K562 (cell line): ENCODE measurements around the gene CDKL4. TPM values are rescaled to one million over a fixed set of nuclear protein-coding genes. Genes with fewer than 3 reads are reported as not detected.

Experiments
- ATAC-seq: fragments of 200-7000 bp; cut with Tn5 transposase; 3 replicates; pipeline ENCODE4 v1.9.1; 2020; ENCODE audit warnings: moderate library complexity
- BruUV-seq: library from RNA; stranded (reverse); fragments of 400-500 nt; replicated peaks from 2 replicates; lab custom pipeline; 2021; lab: Mats Ljungman, UMichigan
- CTCF ChIA-PET: fragments of 300-600 bp; formaldehyde crosslinking; extraction: SDS; loops from one replicate; lab custom pipeline; 2021; ENCODE audit warnings: low intra/inter-chr PET ratio; lab: Yijun Ruan, JAX
- POLR2A ChIA-PET: fragments of 300-600, 350-650 bp; sonication (Branson Sonifier 250); formaldehyde crosslinking; extraction: SDS; loops from one replicate; lab custom pipeline; 2021; ENCODE audit warnings: antibody characterized with exemption, inconsistent platforms; lab: Yijun Ruan, JAX
- DNase-seq, 4 experiments: peaks; one replicate each; pipeline versions ENCODE4 v3.0.0 to v3.0.0-alpha.2; 2011 to 2018; ENCODE audit warnings: low spot score in 3 of 4, mixed read lengths in 3 of 4; ENCODE audit errors: extremely low read depth in 1 of 4
- FAIRE-seq: peaks from 2 replicates; lab custom pipeline; 2011; peaks lifted over from hg19 to GRCh38; lab: Jason Lieb, UNC
- H2AFZ ChIP-seq: 2 replicates; pipeline ENCODE4 v1.6.0; 2011; ENCODE audit warnings: low read depth, low read length, control low read depth, inconsistent platforms
- H3K27ac ChIP-seq: fragments of 200-600 bp; 3 replicates; pipeline ENCODE4 v1.8.0; 2011; ENCODE audit warnings: low read depth, mild to moderate bottlenecking, control low read depth, inconsistent platforms, low read length, moderate library complexity, mixed read lengths; ENCODE audit errors: extremely low read depth
- H3K27me3 ChIP-seq, 2 experiments: fragments of 300-600 bp in 1 of 2; 2 replicates in 1 of 2; 3 replicates in 1 of 2; pipeline versions ENCODE4 v1.6.0 to v1.8.0; 2011; ENCODE audit warnings: inconsistent platforms in 2 of 2, low read length in 2 of 2, mild to moderate bottlenecking in 1 of 2, mixed read lengths in 1 of 2, moderate library complexity in 1 of 2; ENCODE audit not compliant: control insufficient read depth in 2 of 2, insufficient read depth in 2 of 2
- H3K36me3 ChIP-seq: fragments of 300-600 bp; 3 replicates; pipeline ENCODE4 v1.8.0; 2011; ENCODE audit warnings: mild to moderate bottlenecking, low read length, inconsistent platforms; ENCODE audit not compliant: control insufficient read depth, insufficient read depth
- H3K4me1 ChIP-seq, 2 experiments: fragments of 200-600 bp in 1 of 2; replicated peaks in 1 of 2; 2 replicates in 1 of 2; 3 replicates in 1 of 2; pipeline versions ENCODE4 v1.5.1 to v1.8.0; 2011; ENCODE audit warnings: inconsistent platforms in 2 of 2, low read length in 2 of 2, mild to moderate bottlenecking in 1 of 2, mixed read lengths in 1 of 2, moderate library complexity in 1 of 2; ENCODE audit not compliant: control insufficient read depth in 2 of 2, insufficient read depth in 2 of 2
- H3K4me2 ChIP-seq: 2 replicates; pipeline ENCODE4 v1.6.1; 2011; ENCODE audit warnings: low read length, control low read depth, inconsistent platforms, mixed read lengths; ENCODE audit not compliant: insufficient read depth
- H3K4me3 ChIP-seq: fragments of 200-600 bp; sonication (generic), shearing (Covaris generic); 2 replicates; pipeline ENCODE4 v1.5.1; 2016; ENCODE audit warnings: control low read depth, inconsistent platforms
- H3K79me2 ChIP-seq: fragments of 200-600 bp; 3 replicates; pipeline ENCODE4 v1.8.0; 2011; ENCODE audit warnings: low read length, inconsistent platforms; ENCODE audit not compliant: control insufficient read depth, insufficient read depth
- H3K9ac ChIP-seq, 2 experiments: 2 replicates each; pipeline versions ENCODE4 v1.6.0 to v1.6.1; 2011; ENCODE audit warnings: low read depth in 2 of 2, low read length in 2 of 2, control low read depth in 1 of 2, inconsistent platforms in 1 of 2, mild to moderate bottlenecking in 1 of 2, mixed read lengths in 1 of 2; ENCODE audit not compliant: insufficient read depth in 1 of 2
- H3K9me1 ChIP-seq: one replicate; pipeline ENCODE4 v1.6.0; 2011; ENCODE audit warnings: inconsistent platforms, mild to moderate bottlenecking, low read length, moderate library complexity; ENCODE audit not compliant: control insufficient read depth, insufficient read depth
- H3K9me3 ChIP-seq: replicated peaks from 2 replicates; pipeline ENCODE4 v1.5.1; 2011; ENCODE audit warnings: low read depth, low read length, inconsistent platforms; ENCODE audit not compliant: control insufficient read depth, insufficient read depth
- H4K20me1 ChIP-seq: replicated peaks from 2 replicates; pipeline ENCODE4 v1.6.1; 2011; ENCODE audit warnings: low read length, inconsistent platforms, mixed read lengths; ENCODE audit not compliant: control insufficient read depth, insufficient read depth
- CREB1 ChIP-seq, 2 experiments: sonication (generic) in 1 of 2; formaldehyde crosslinking in 1 of 2; IDR thresholded peaks; 2 replicates each; pipeline versions ENCODE4 v1.6.1 to v1.8.0; 2012 to 2022; ENCODE audit warnings: inconsistent platforms in 1 of 2, mild to moderate bottlenecking in 1 of 2, missing genetic modification reagents in 1 of 2, moderate library complexity in 1 of 2
- GMEB1 ChIP-seq: fragments of 250-450 bp; sonication (Bioruptor Pico); IDR thresholded peaks from 2 replicates; pipeline ENCODE4 v1.4.0; 2020; ENCODE audit warnings: mild to moderate bottlenecking
- HDAC2 ChIP-seq: fragments of 450-650 bp; IDR thresholded peaks from 2 replicates; pipeline ENCODE4 v1.6.1; 2016; ENCODE audit warnings: mild to moderate bottlenecking
- WHSC1 ChIP-seq: IDR thresholded peaks from one replicate; pipeline ENCODE4 v1.6.1; 2012; ENCODE audit warnings: low read length, control low read depth, inconsistent platforms
- ZNF121 ChIP-seq: sonication (generic); formaldehyde crosslinking; conservative IDR thresholded peaks from 2 replicates; pipeline ENCODE4 v1.8.0; 2022; ENCODE audit warnings: missing genetic modification reagents
- ZNF217 ChIP-seq: sonication (generic); formaldehyde crosslinking; IDR thresholded peaks from 2 replicates; pipeline ENCODE4 v1.8.0; 2022; ENCODE audit warnings: mild to moderate bottlenecking, missing genetic modification reagents
- ZNF316 ChIP-seq: fragments of 450-650 bp; IDR thresholded peaks from 2 replicates; pipeline ENCODE4 v1.6.1; 2016
- ZNF407 ChIP-seq: fragments of 450-650 bp; IDR thresholded peaks from 2 replicates; pipeline ENCODE4 v1.6.1; 2016; ENCODE audit warnings: low read depth
- ZNF507 ChIP-seq: conservative IDR thresholded peaks from 2 replicates; pipeline ENCODE4 v1.6.1; 2017; ENCODE audit warnings: missing genetic modification characterization, missing compliant biosample characterization
- WGBS: fragments of 100-300 bp; shearing (Covaris generic); methylation state at CpG from one replicate; pipeline ENCODE4 v1.1.6; 2016; ENCODE audit warnings: low coverage, mixed read lengths; ENCODE audit not compliant: insufficient coverage; ENCODE audit errors: missing lambda C conversion rate; 5-methylcytosine and 5-hydroxymethylcytosine counted together
- in situ Hi-C: fragments of 300-500 bp; cut with MboI; formaldehyde crosslinking; loops from 4 replicates; pipeline ENCODE4 v1.15.0; 2018; ENCODE audit warnings: inconsistent platforms, mixed read lengths
- intact Hi-C: fragments of 100-400 bp; cut with micrococcal nuclease; formaldehyde crosslinking; loops from 2 replicates; pipeline ENCODE4 v1.14.2; 2022
- polyA plus RNA-seq, 8 experiments: library from polyadenylated mRNA; depleted of rRNA in 4 of 8; stranded (reverse) in 5 of 8; unstranded in 3 of 8; fragments of >200 nt; fragmentation: Nextera tagmentation in 2 of 8; fragmentation: Illumina TruSeq in 1 of 8; extraction: Ambion mirVana in 2 of 8; extraction: Trizol in 1 of 8; gene quantifications; 2 replicates each; pipeline versions ENCODE4 v1.2.1 to v1.2.3, GENCODE V29; 2011 to 2014; ENCODE audit warnings: inconsistent platforms in 1 of 8, missing spikeins in 1 of 8
- total RNA-seq, 7 experiments: library from RNA; depleted of rRNA in 6 of 7; stranded (reverse); fragments of >200 nt in 6 of 7; fragmentation: Illumina TruSeq in 2 of 7; extraction: Trizol in 2 of 7; gene quantifications; 2 replicates each; pipeline versions ENCODE4 v1.2.1 to v1.2.3, GENCODE V29; 2011 to 2021; ENCODE audit warnings: low replicate concordance in 1 of 7

CDKL4 gene
- total and polyA plus RNA-seq, 9 of the 15 experiments (the other 6 are each of a cell fraction or from before 2014, with no cell fraction given): not detected

- TF ChIP-seq GMEB1: no peak
- TF ChIP-seq ZNF316: no peak
- no peak for TF ChIP-seq CREB1 (IDR thresholded peaks at IDR 0.05)
- TF ChIP-seq CREB1 (CRISPR knock-in tag; IDR thresholded peaks at IDR 0.05): no peak
- no peak for TF ChIP-seq WHSC1
- no peak for TF ChIP-seq ZNF507
- TF ChIP-seq, all 486 proteins: peak for 0
Observed at GRCh38 chr2:39215545-39215944, 28.2 kb downstream of the CDKL4 start (continued).

- intact Hi-C loops: no loop called here
- Histone ChIP-seq H2AFZ (no peak overlapping the region), H3K4me2 (no peak overlapping the region), H3K27me3 (no peaks in the 10 kb centered on the region), H3K4me3 (no peak overlapping the region), H3K4me1 (peaks cover 0 to 18% of the 10 kb centered on the region in 2 experiments; a peak in 4 of 5 replicates), H3K9ac (no peak overlapping the region), H3K79me2 (no peaks in the 10 kb centered on the region), H3K36me3 (no peaks in the 10 kb centered on the region), H3K9me3 (no peaks in the 10 kb centered on the region), H4K20me1 (no peaks in the 10 kb centered on the region), H3K27ac (no peak overlapping the region), H3K9me1 (no peaks in the 10 kb centered on the region)
- in situ Hi-C loops: no loop called here
- ChIA-PET POLR2A (no interaction called here), CTCF (no interaction called here)
- TF ChIP-seq HDAC2: no peak
- peak; percentile 57 for TF ChIP-seq ZNF121
- no peak for TF ChIP-seq ZNF407
- no peak for TF ChIP-seq ZNF217 (CRISPR knock-in tag)
- ATAC-seq (no peak), FAIRE-seq (no peak), DNase-seq (no peak)
- no TSS peak for BruUV-seq
- WGBS: 86% methylated on average over 1 of the region's 1 CpG
Observed at GRCh38 chr2:39213015-39213414, 30.8 kb downstream of the CDKL4 start.
